Calu3 (cell line): Measurements from ENCODE around the gene OSTC. TPM values are rescaled to one million over a fixed set of nuclear protein-coding genes. Genes with fewer than 3 reads are reported as not detected.

ENCODE experiments used
- BruUV-seq: library from RNA; stranded (reverse); fragments of 400-500 nt; replicated peaks from 2 replicates; lab custom pipeline; 2021; lab: Mats Ljungman, UMichigan
- CTCF ChIA-PET: fragments of 300-600 bp; sonication (Branson Sonifier 250); formaldehyde crosslinking; loops from one replicate; lab custom pipeline; 2022; ENCODE audit warnings: antibody characterized with exemption; lab: Charles Lee
- DNase-seq: peaks from one replicate; pipeline ENCODE4 v3.0.0; 2022
- H3K27ac Mint-ChIP-seq: one replicate; pipeline ENCODE4 v1.8.0; 2022; ENCODE audit warnings: mixed read lengths; ENCODE audit not compliant: unreplicated experiment
- H3K27me3 Mint-ChIP-seq: one replicate; pipeline ENCODE4 v1.8.0; 2022; ENCODE audit warnings: mixed read lengths; ENCODE audit not compliant: unreplicated experiment
- H3K36me3 Mint-ChIP-seq: one replicate; pipeline ENCODE4 v1.8.0; 2022; ENCODE audit warnings: mild to moderate bottlenecking, moderate library complexity, mixed read lengths; ENCODE audit not compliant: insufficient read depth, unreplicated experiment
- H3K4me1 Mint-ChIP-seq: one replicate; pipeline ENCODE4 v1.8.0; 2022; ENCODE audit warnings: mild to moderate bottlenecking, low read depth, mixed read lengths; ENCODE audit not compliant: unreplicated experiment
- H3K4me3 Mint-ChIP-seq: one replicate; pipeline ENCODE4 v1.8.0; 2022; ENCODE audit warnings: mild to moderate bottlenecking, low read depth, moderate library complexity, mixed read lengths; ENCODE audit not compliant: unreplicated experiment
- H3K9me3 Mint-ChIP-seq: one replicate; pipeline ENCODE4 v1.8.0; 2022; ENCODE audit warnings: low read depth, mixed read lengths; ENCODE audit not compliant: unreplicated experiment
- CTCF ChIP-seq: fragments of 200-600 bp; IDR thresholded peaks from one replicate; pipeline ENCODE4 v1.8.0; 2022; ENCODE audit warnings: antibody characterized with exemption; ENCODE audit not compliant: unreplicated experiment
- intact Hi-C: fragments of 100-400 bp; cut with micrococcal nuclease; formaldehyde crosslinking; loops from one replicate; pipeline ENCODE4 v1.10.0; 2022; ENCODE audit not compliant: unreplicated experiment
- total RNA-seq: library from RNA; stranded (reverse); gene quantifications from 2 replicates; pipeline ENCODE4 v1.2.3, GENCODE V29; 2022

OSTC gene
- total RNA-seq, 1 experiment from 2014 or later, result 82.7 TPM

GRCh38 chr4:108714880-108715279 is 64.5 kb downstream of the OSTC start:
- TF ChIP-seq CTCF, result no peak
- Mint-ChIP-seq H3K9me3 (no peaks in the 10 kb centered on the region), H3K27me3 (no peaks in the 10 kb centered on the region), H3K4me1 (no peaks in the 10 kb centered on the region), H3K4me3 (no peak overlapping the region), H3K36me3 (no peaks in the 10 kb centered on the region), H3K27ac (no peak overlapping the region)
- BruUV-seq, result no TSS peak
- no peak for DNase-seq
- CTCF ChIA-PET, result no interaction called here
- intact Hi-C loops, result no loop called here

GRCh38 chr4:108716340-108716739 is 65.9 kb downstream of the OSTC start:
- CTCF ChIA-PET, result no interaction called here
- no peak for DNase-seq
- H3K36me3 Mint-ChIP-seq, result no peaks in the 10 kb centered on the region
- no peaks in the 10 kb centered on the region for H3K4me1 Mint-ChIP-seq
- no peak overlapping the region for H3K27ac Mint-ChIP-seq
- H3K9me3 Mint-ChIP-seq, result no peaks in the 10 kb centered on the region
- intact Hi-C loops, result no loop called here
- no TSS peak for BruUV-seq
- no peak for TF ChIP-seq CTCF
- no peak overlapping the region for H3K4me3 Mint-ChIP-seq
- no peaks in the 10 kb centered on the region for H3K27me3 Mint-ChIP-seq

GRCh38 chr4:108717386-108717785 is 67.0 kb downstream of the OSTC start:
- Mint-ChIP-seq H3K36me3 (no peaks in the 10 kb centered on the region), H3K4me3 (no peak overlapping the region), H3K4me1 (no peaks in the 10 kb centered on the region), H3K9me3 (no peaks in the 10 kb centered on the region), H3K27me3 (no peaks in the 10 kb centered on the region), H3K27ac (no peak overlapping the region)
- TF ChIP-seq CTCF, result no peak
- DNase-seq, result no peak
- intact Hi-C loops, result no loop called here
- BruUV-seq, result no TSS peak
- CTCF ChIA-PET, result no interaction called here

Other genes starting within 250 kb of the OSTC start
- 531 and 589 TPM in 2 replicates for gene RPL34, start 30.0 kb upstream of the OSTC start, total RNA-seq
- 0.35 and 0.51 TPM in 2 replicates for gene ETNPPL, start 112.5 kb downstream of the OSTC start, total RNA-seq